Liver (tissue), 9 donors: ENCODE data around the gene CCDC6. TPM values are rescaled to one million over a fixed set of nuclear protein-coding genes. Genes with fewer than 3 reads are reported as not detected.
A peak's percentile ranks its signal among the peaks of the same experiment; 100 is the strongest.

ENCODE experiments used
- DNase-seq: peaks from one replicate; pipeline ENCODE4 v3.0.0-alpha.2; 2017; ENCODE audit warnings: low spot score
- H3K27ac ChIP-seq, 2 donors: one replicate each; pipeline ENCODE4 v1.7.0; 2013; ENCODE audit warnings: inconsistent platforms in 2 of 2, low read length in 2 of 2, control low read depth in 1 of 2, low read depth in 1 of 2, mild to moderate bottlenecking in 1 of 2
- H3K27me3 ChIP-seq, 4 donors: one replicate each; pipeline versions ENCODE4 v1.6.1 to v1.7.0; 2013; ENCODE audit warnings: low read length in 3 of 4, inconsistent platforms in 1 of 4, mild to moderate bottlenecking in 1 of 4, moderate library complexity in 1 of 4; ENCODE audit not compliant: control insufficient read depth in 4 of 4, insufficient read depth in 4 of 4
- H3K36me3 ChIP-seq, 4 donors: one replicate each; pipeline versions ENCODE4 v1.6.1 to v1.7.0; 2013; ENCODE audit warnings: low read length in 3 of 4, mild to moderate bottlenecking in 3 of 4, low read depth in 1 of 4, moderate library complexity in 1 of 4; ENCODE audit not compliant: control insufficient read depth in 4 of 4, insufficient read depth in 3 of 4
- H3K4me1 ChIP-seq, 4 donors: one replicate each; pipeline versions ENCODE4 v1.6.1 to v1.7.0; 2013; ENCODE audit warnings: low read length in 3 of 4, mild to moderate bottlenecking in 3 of 4, moderate library complexity in 1 of 4; ENCODE audit not compliant: control insufficient read depth in 4 of 4, insufficient read depth in 4 of 4
- H3K4me3 ChIP-seq, 3 donors: one replicate each; pipeline versions ENCODE4 v1.6.1 to v1.7.0; 2013; ENCODE audit warnings: low read length in 3 of 3, control low read depth in 1 of 3, low read depth in 1 of 3, mild to moderate bottlenecking in 1 of 3
- H3K9ac ChIP-seq, 2 donors: one replicate each; pipeline ENCODE4 v1.7.0; 2013; ENCODE audit warnings: low read length in 2 of 2, mild to moderate bottlenecking in 2 of 2, moderate library complexity in 2 of 2, control low read depth in 1 of 2, low read depth in 1 of 2
- H3K9me3 ChIP-seq, 4 donors: one replicate each; pipeline versions ENCODE4 v1.6.1 to v1.7.0; 2013; ENCODE audit warnings: low read length in 3 of 4; ENCODE audit not compliant: control insufficient read depth in 4 of 4
- ATF3 ChIP-seq: IDR thresholded peaks from 2 replicates; pipeline ENCODE4 v1.6.1; 2016; ENCODE audit warnings: antibody characterized with exemption
- CTCF ChIP-seq: fragments of 150-350 bp; IDR thresholded peaks from 2 replicates; pipeline ENCODE4 v1.5.1; 2017; ENCODE audit warnings: improper control_type of control experiment, low read depth, low read length; ENCODE audit not compliant: missing input control
- EGR1 ChIP-seq, 2 donors: IDR thresholded peaks; 2 replicates each; pipeline ENCODE4 v1.6.1; 2016 to 2018; ENCODE audit warnings: antibody characterized with exemption in 2 of 2, low read depth in 2 of 2
- FOXA1 ChIP-seq: IDR thresholded peaks from 2 replicates; pipeline ENCODE4 v1.6.1; 2016; ENCODE audit warnings: antibody characterized with exemption
- FOXA2 ChIP-seq: IDR thresholded peaks from 2 replicates; pipeline ENCODE4 v1.6.1; 2016; ENCODE audit warnings: antibody characterized with exemption
- GABPA ChIP-seq, 2 donors: IDR thresholded peaks in 1 of 2; conservative IDR thresholded peaks in 1 of 2; 2 replicates each; pipeline ENCODE4 v1.6.1; 2016; ENCODE audit warnings: antibody characterized with exemption in 2 of 2, mild to moderate bottlenecking in 1 of 2, moderate library complexity in 1 of 2
- HNF4A ChIP-seq, 2 donors: conservative IDR thresholded peaks; 2 replicates each; pipeline ENCODE4 v1.6.1; 2016; ENCODE audit warnings: antibody characterized with exemption in 2 of 2, mild to moderate bottlenecking in 2 of 2
- HNF4G ChIP-seq: IDR thresholded peaks from 2 replicates; pipeline ENCODE4 v1.6.1; 2016; ENCODE audit warnings: antibody characterized with exemption
- JUND ChIP-seq, 2 donors: IDR thresholded peaks; 2 replicates each; pipeline ENCODE4 v1.6.1; 2016; ENCODE audit warnings: antibody characterized with exemption in 2 of 2
- MAX ChIP-seq: IDR thresholded peaks from 2 replicates; pipeline ENCODE4 v1.6.1; 2016; ENCODE audit warnings: antibody characterized with exemption
- NR2F2 ChIP-seq: IDR thresholded peaks from 2 replicates; pipeline ENCODE4 v1.6.1; 2016; ENCODE audit warnings: antibody characterized with exemption
- RAD21 ChIP-seq, 2 donors: IDR thresholded peaks; 2 replicates each; pipeline ENCODE4 v1.6.1; 2016; ENCODE audit warnings: antibody characterized with exemption in 2 of 2, mild to moderate bottlenecking in 2 of 2
- REST ChIP-seq: IDR thresholded peaks from 2 replicates; pipeline ENCODE4 v1.6.1; 2016; ENCODE audit warnings: antibody characterized with exemption, mild to moderate bottlenecking
- RXRA ChIP-seq, 2 donors: IDR thresholded peaks; 2 replicates each; pipeline ENCODE4 v1.6.1; 2017 to 2018; ENCODE audit warnings: antibody characterized with exemption in 2 of 2, mild to moderate bottlenecking in 1 of 2
- SP1 ChIP-seq: IDR thresholded peaks from 2 replicates; pipeline ENCODE4 v1.6.1; 2018; ENCODE audit warnings: antibody characterized with exemption, mild to moderate bottlenecking
- TAF1 ChIP-seq: conservative IDR thresholded peaks from 2 replicates; pipeline ENCODE4 v1.6.1; 2016; ENCODE audit warnings: antibody characterized with exemption, mild to moderate bottlenecking
- YY1 ChIP-seq: IDR thresholded peaks from 2 replicates; pipeline ENCODE4 v1.6.1; 2016; ENCODE audit warnings: antibody characterized with exemption, mild to moderate bottlenecking
- ZBTB33 ChIP-seq: IDR thresholded peaks from 2 replicates; pipeline ENCODE4 v1.6.1; 2016; ENCODE audit warnings: antibody characterized with exemption
- WGBS: extraction: QIAGEN DNeasy Blood & Tissue Kit; methylation state at CpG from one replicate; pipeline ENCODE4 v1.1.7; 2013; 5-methylcytosine and 5-hydroxymethylcytosine counted together
- polyA plus RNA-seq, 2 donors: library from polyadenylated mRNA; stranded (reverse) in 1 of 2; unstranded in 1 of 2; fragments of 200-250 nt in 1 of 2; fragments of >200 nt in 1 of 2; fragmentation: Nextera tagmentation in 1 of 2; extraction: Ambion mirVana in 1 of 2; gene quantifications; one replicate each; pipeline versions ENCODE4 v1.2.1 to v1.2.3, GENCODE V29; 2013 to 2015
- total RNA-seq, 2 donors: library from RNA; depleted of rRNA; stranded (reverse); fragments of >200 nt; gene quantifications; one replicate each; pipeline ENCODE4 v1.2.3, GENCODE V29; 2014
- donor health status: healthy.
- donor health status: healthy.
- donor health status: healthy.
- donor health status: healthy.
- donor health status: healthy.

CCDC6 gene
- total and polyA plus RNA-seq, 4 donors: 4.7 to 14.3 (median 8.8) TPM

- peak; percentile 56 for DNase-seq
- no peak overlapping the region for H3K27ac ChIP-seq
- peaks cover 10 to 41% (median 37%) of the 10 kb centered on the region in 4 donors for H3K36me3 ChIP-seq
- no peak for TF ChIP-seq MAX
- no peak for TF ChIP-seq ATF3
- no peak for TF ChIP-seq HNF4G
- TF ChIP-seq REST: no peak
- no peak for TF ChIP-seq JUND (IDR thresholded peaks at IDR 0.05)
- TF ChIP-seq RXRA (IDR thresholded peaks at IDR 0.05): no peak
- TF ChIP-seq CTCF: peak; percentile 22
- TF ChIP-seq RAD21 (IDR thresholded peaks at IDR 0.05): peak in 1 of 2 donors; percentile 41
- TF ChIP-seq FOXA1: no peak
- TF ChIP-seq FOXA2: no peak
- no peak overlapping the region for H3K9ac ChIP-seq
- 79% methylated on average over 6 of the region's 6 CpGs for WGBS
- H3K4me1 ChIP-seq: no peaks in the 10 kb centered on the region
- H3K4me3 ChIP-seq: no peak overlapping the region
- H3K9me3 ChIP-seq: no peaks in the 10 kb centered on the region
- no peaks in the 10 kb centered on the region for H3K27me3 ChIP-seq
Observed at GRCh38 chr10:59805014-59805413, 101.3 kb downstream of the CCDC6 start.

GRCh38 chr10:59804220-59804619 is 102.1 kb downstream of the CCDC6 start:
- no peak for TF ChIP-seq YY1
- TF ChIP-seq GABPA (IDR thresholded peaks at IDR 0.05 in 1 of 2, conservative IDR thresholded peaks at IDR 0.05 in 1 of 2): no peak
- no peak for TF ChIP-seq FOXA1
- TF ChIP-seq MAX: no peak
- TF ChIP-seq HNF4G: no peak
- no peak for TF ChIP-seq RXRA (IDR thresholded peaks at IDR 0.05)
- no peak for TF ChIP-seq ATF3
- no peak for TF ChIP-seq RAD21 (IDR thresholded peaks at IDR 0.05)
- TF ChIP-seq TAF1: no peak
- no peak for TF ChIP-seq ZBTB33
- no peak for TF ChIP-seq HNF4A (conservative IDR thresholded peaks at IDR 0.05)
- TF ChIP-seq JUND (IDR thresholded peaks at IDR 0.05): no peak
- TF ChIP-seq NR2F2: no peak
- no peak for TF ChIP-seq EGR1 (IDR thresholded peaks at IDR 0.05; ENCODE audit: low read depth in 2 of 2)
- TF ChIP-seq SP1: no peak
- Histone ChIP-seq H3K9ac (no peak overlapping the region), H3K27ac (no peak overlapping the region), H3K9me3 (no peaks in the 10 kb centered on the region), H3K36me3 (peaks cover 8 to 44% (median 39%) of the 10 kb centered on the region in 4 donors), H3K27me3 (no peaks in the 10 kb centered on the region), H3K4me1 (no peaks in the 10 kb centered on the region), H3K4me3 (no peak overlapping the region)
- no peak for DNase-seq
- WGBS: 97% methylated on average over 4 of the region's 4 CpGs
